Tibial artery (tissue), 4 donors: ENCODE results near the gene NFATC3.
A peak's percentile ranks its signal among the peaks of the same experiment; 100 is the strongest.

Experiments used
- DNase-seq, 2 donors: peaks; one replicate each; pipeline ENCODE4 v3.0.0-alpha.2; 2019
- H3K27ac ChIP-seq, 2 donors: fragments of 200-600 bp; sonication (generic) in 1 of 2; 1 replicate in 1 of 2; 2 replicates in 1 of 2; pipeline ENCODE4 v1.5.1; 2018 to 2019; ENCODE audit warnings: mild to moderate bottlenecking in 1 of 2
- H3K27me3 ChIP-seq, 2 donors: fragments of 200-600 bp; sonication (generic) in 1 of 2; one replicate each; pipeline versions ENCODE4 v1.5.1 to v1.6.0; 2016 to 2019
- H3K36me3 ChIP-seq, 3 donors: fragments of 200-600 bp; sonication (generic) in 2 of 3; one replicate each; pipeline ENCODE4 v1.5.1; 2016 to 2019; ENCODE audit warnings: mild to moderate bottlenecking in 2 of 3
- H3K4me1 ChIP-seq, 4 donors: fragments of 200-600 bp; sonication (generic) in 2 of 4; 1 replicate in 3 of 4; 2 replicates in 1 of 4; pipeline ENCODE4 v1.5.1; 2016 to 2019
- H3K4me3 ChIP-seq, 2 donors: fragments of 200-600 bp; sonication (generic) in 1 of 2; 1 replicate in 1 of 2; 2 replicates in 1 of 2; pipeline ENCODE4 v1.5.1; 2018 to 2019; ENCODE audit warnings: mild to moderate bottlenecking in 2 of 2
- H3K9me3 ChIP-seq, 3 donors: fragments of 200-600 bp; sonication (generic) in 1 of 3; one replicate each; pipeline ENCODE4 v1.5.1; 2016 to 2019
- intact Hi-C: fragments of 100-400 bp; cut with DNase I; formaldehyde crosslinking; loops from one replicate; pipeline ENCODE4 v1.15.0; 2023; ENCODE audit warnings: low total_unique reads
- TF ChIP-seq, protein P1 (sequence below), 2 experiments: fragments of 200-600 bp in 1 of 2; fragments of 450-650 bp in 1 of 2; IDR thresholded peaks; one replicate each; pipeline ENCODE4 v1.5.1; 2017 to 2019; ENCODE audit warnings: antibody characterized with exemption in 2 of 2, mild to moderate bottlenecking in 1 of 2, moderate library complexity in 1 of 2

The NFATC3 gene

DNA sequence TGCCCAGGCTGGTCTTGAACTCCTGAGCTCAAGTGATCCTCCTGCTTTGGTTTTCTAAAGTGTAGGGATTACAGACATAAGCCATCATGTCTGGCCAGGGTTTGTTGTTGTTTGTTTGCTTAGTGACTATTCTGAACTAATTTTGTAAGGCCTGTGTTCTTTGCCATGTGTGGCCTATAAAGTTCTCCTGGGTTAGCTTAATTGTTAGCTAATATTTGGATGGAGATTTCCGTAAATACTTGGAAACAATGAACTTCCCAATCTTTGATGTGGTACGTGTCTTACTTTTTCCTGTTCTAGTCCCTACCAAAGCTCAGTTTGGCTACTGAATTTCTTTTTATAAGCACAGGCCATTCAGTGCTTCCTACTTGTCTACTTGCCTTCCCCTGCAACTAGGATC lies 37.2 kb upstream of the NFATC3 start:
- no peak for DNase-seq
- Histone ChIP-seq H3K9me3 (no peaks in the 10 kb centered on the region), H3K4me1 (no peaks in the 10 kb centered on the region), H3K4me3 (no peak overlapping the region), H3K27me3 (no peaks in the 10 kb centered on the region), H3K36me3 (peaks cover 6 to 47% (median 21%) of the 10 kb centered on the region in 3 donors), H3K27ac (no peak overlapping the region)
- intact Hi-C loops = no loop called here
- TF ChIP-seq, protein P1, sequence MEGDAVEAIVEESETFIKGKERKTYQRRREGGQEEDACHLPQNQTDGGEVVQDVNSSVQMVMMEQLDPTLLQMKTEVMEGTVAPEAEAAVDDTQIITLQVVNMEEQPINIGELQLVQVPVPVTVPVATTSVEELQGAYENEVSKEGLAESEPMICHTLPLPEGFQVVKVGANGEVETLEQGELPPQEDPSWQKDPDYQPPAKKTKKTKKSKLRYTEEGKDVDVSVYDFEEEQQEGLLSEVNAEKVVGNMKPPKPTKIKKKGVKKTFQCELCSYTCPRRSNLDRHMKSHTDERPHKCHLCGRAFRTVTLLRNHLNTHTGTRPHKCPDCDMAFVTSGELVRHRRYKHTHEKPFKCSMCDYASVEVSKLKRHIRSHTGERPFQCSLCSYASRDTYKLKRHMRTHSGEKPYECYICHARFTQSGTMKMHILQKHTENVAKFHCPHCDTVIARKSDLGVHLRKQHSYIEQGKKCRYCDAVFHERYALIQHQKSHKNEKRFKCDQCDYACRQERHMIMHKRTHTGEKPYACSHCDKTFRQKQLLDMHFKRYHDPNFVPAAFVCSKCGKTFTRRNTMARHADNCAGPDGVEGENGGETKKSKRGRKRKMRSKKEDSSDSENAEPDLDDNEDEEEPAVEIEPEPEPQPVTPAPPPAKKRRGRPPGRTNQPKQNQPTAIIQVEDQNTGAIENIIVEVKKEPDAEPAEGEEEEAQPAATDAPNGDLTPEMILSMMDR (IDR thresholded peaks at IDR 0.05) = no peak

DNA sequence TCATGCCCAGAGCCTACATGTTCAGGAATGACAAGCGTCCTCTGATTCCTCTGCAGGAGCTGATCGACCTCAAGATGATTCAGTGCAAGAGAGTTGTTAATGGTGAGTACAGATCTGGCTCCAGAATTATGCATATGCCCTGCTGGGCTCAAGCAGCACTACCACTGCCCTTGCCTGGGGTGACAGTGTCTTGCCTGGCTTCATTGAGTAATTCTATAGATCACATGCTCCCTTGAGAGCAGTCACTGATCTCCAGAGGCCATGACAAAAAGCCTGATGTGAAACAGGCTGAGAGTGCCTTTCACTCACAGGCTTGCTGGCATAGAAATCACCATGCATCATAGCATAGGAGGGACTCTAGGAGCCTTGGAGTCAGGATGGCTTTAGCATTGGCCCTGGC lies 35.7 kb upstream of the NFATC3 start:
- TF ChIP-seq, protein P1 (IDR thresholded peaks at IDR 0.05) = no peak
- Histone ChIP-seq H3K27ac (no peak overlapping the region), H3K4me1 (no peaks in the 10 kb centered on the region), H3K36me3 (peaks cover 10 to 59% (median 21%) of the 10 kb centered on the region in 3 donors), H3K9me3 (no peaks in the 10 kb centered on the region), H3K4me3 (no peak overlapping the region), H3K27me3 (no peaks in the 10 kb centered on the region)
- intact Hi-C loops = no loop called here
- DNase-seq = no peak

DNA sequence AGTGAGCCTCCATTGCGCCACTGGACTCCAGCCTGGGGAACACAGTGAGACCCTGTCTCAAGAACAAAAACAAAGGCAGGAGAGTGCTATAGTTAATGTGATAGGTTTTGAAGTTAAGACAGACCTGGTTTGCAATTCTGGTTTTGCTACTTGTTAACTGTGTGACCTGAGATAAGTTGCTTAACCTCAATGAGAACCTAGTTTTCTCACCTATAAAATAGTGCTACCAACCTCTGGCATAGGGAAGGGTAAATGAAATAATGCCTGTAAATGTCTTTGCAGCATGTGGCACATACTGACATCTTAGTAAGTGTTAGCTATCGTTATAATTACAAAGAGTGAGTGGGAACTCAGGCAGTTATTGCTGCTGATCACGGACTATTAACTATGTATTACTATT lies 29.8 kb upstream of the NFATC3 start:
- Histone ChIP-seq H3K27me3 (no peaks in the 10 kb centered on the region), H3K4me3 (no peak overlapping the region), H3K4me1 (no peaks in the 10 kb centered on the region), H3K9me3 (no peaks in the 10 kb centered on the region), H3K36me3 (peaks cover 5 to 67% (median 6%) of the 10 kb centered on the region in 3 donors), H3K27ac (no peak overlapping the region)
- intact Hi-C loops = no loop called here
- no peak for DNase-seq
- TF ChIP-seq, protein P1 (IDR thresholded peaks at IDR 0.05) = no peak

DNA sequence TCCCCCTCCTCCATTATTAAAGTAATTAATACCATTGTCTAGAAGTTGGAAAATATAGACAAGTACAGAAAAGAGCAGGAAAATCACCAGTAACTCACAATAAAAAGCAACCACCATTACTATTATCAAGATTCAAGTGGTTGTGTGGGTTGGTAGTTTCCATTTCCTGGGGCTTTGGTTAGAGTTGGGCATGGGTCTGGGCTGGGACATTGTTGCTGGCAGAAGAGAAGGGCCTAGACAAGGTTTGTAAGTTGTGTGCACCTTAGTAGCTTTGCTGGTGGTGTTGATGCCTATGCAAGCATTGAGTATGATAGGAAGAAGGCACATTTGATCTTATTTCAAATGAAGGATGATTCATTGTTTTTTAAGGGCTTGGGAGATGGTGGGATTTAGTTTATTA lies 25.4 kb upstream of the NFATC3 start:
- Histone ChIP-seq H3K4me1 (peaks cover 0 to 11% (median 3%) of the 10 kb centered on the region in 4 donors), H3K4me3 (no peak overlapping the region), H3K27ac (no peak overlapping the region), H3K9me3 (no peaks in the 10 kb centered on the region), H3K27me3 (no peaks in the 10 kb centered on the region), H3K36me3 (peaks cover 0 to 45% (median 0%) of the 10 kb centered on the region in 3 donors)
- DNase-seq = no peak
- intact Hi-C loops = no loop called here
- TF ChIP-seq, protein P1 (IDR thresholded peaks at IDR 0.05) = no peak

DNA sequence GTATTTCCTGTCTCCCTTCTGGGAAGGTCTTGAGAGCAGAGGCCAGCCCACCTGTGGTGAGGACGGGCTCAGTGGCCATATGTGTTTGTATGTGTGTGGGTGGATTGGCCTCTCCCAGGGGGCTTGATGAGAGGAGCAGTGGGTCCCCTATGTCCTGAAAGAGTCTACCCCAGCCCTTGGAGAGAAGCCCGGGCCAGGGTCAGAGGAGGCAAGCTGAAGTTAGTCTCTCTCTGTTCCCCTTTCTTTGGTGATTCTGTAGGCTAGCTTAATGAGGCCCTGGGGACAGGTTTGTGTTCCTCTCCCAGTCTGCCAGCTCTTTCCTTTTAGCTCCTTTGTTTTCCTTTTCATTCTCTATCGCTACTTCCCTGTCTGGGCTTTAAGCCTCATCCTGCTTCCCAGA lies 23.8 kb upstream of the NFATC3 start:
- peaks cover 0 to 26% (median 10%) of the 10 kb centered on the region in 4 donors for H3K4me1 ChIP-seq
- intact Hi-C loops = no loop called here
- TF ChIP-seq, protein P1 (IDR thresholded peaks at IDR 0.05) = no peak
- no peak overlapping the region for H3K27ac ChIP-seq
- peaks cover 0 to 46% (median 0%) of the 10 kb centered on the region in 3 donors for H3K36me3 ChIP-seq
- H3K4me3 ChIP-seq = no peak overlapping the region
- no peak for DNase-seq
- H3K9me3 ChIP-seq = no peaks in the 10 kb centered on the region
- H3K27me3 ChIP-seq = no peaks in the 10 kb centered on the region

DNA sequence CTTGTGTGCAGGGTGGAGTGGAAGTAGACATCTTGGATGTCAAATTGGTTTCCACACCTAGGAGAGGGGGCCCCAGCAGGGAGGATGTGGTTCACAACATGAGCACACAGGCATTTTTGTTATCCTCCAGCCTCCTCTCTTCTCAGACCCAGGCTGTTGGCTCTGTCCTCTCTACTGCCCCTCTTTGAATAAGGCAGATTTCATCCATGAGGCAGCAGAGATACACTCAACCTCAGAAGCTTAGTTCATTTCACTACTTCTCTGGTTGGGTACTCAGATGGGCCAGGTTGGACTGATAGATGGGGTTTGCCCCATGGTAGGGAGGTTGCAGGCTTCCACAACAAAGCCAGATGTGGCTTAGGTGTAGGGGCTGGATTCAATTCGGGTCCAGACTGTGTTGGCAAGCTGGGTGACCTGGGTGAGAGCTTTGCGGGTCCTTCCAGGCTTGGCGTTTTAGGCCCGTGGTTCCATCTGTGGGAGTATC lies 22.2 kb upstream of the NFATC3 start:
- H3K4me3 ChIP-seq = no peak overlapping the region
- H3K36me3 ChIP-seq = peaks cover 1 to 44% (median 5%) of the 10 kb centered on the region in 3 donors
- H3K4me1 ChIP-seq = peaks cover 0 to 26% (median 10%) of the 10 kb centered on the region in 4 donors
- H3K27me3 ChIP-seq = no peaks in the 10 kb centered on the region
- no peak for DNase-seq
- peak overlapping the region in 1 of 2 donors; percentile 22 for H3K27ac ChIP-seq
- intact Hi-C loops = no loop called here
- no peaks in the 10 kb centered on the region for H3K9me3 ChIP-seq
- TF ChIP-seq, protein P1 (IDR thresholded peaks at IDR 0.05) = no peak
